A549 (cell line): ENCODE data around the gene CMKLR1. TPM values are rescaled to one million over a fixed set of nuclear protein-coding genes. Genes with fewer than 3 reads are reported as not detected.

ENCODE experiments used
- ATAC-seq, 2 experiments: fragments of 200-7000 bp in 1 of 2; fragments of >200 bp in 1 of 2; cut with Nextera tagmentation in 1 of 2; cut with Tn5 transposase in 1 of 2; 3 replicates each; pipeline versions ENCODE4 v1.8.0 to v1.9.1; 2018 to 2020; ENCODE audit warnings: mild to moderate bottlenecking in 1 of 2, moderate library complexity in 1 of 2
- CTCF ChIA-PET: fragments of 300-600 bp; sonication (Branson Sonifier 250); formaldehyde crosslinking; extraction: SDS; loops from one replicate; lab custom pipeline; 2021; ENCODE audit warnings: antibody characterized with exemption, inconsistent platforms; lab: Yijun Ruan, JAX
- POLR2A ChIA-PET: fragments of 350-600 bp; formaldehyde crosslinking; extraction: SDS; loops from one replicate; lab custom pipeline; 2021; ENCODE audit warnings: antibody characterized with exemption, inconsistent platforms; lab: Yijun Ruan, JAX
- DNase-seq, 2 experiments: peaks; one replicate each; pipeline versions ENCODE4 v3.0.0 to v3.0.0-alpha.2; 2011 to 2016; ENCODE audit warnings: low read depth in 1 of 2, low spot score in 1 of 2
- FAIRE-seq: peaks from 2 replicates; lab custom pipeline; 2011; peaks lifted over from hg19 to GRCh38; lab: Jason Lieb, UNC
- H3K27ac ChIP-seq, 2 experiments: fragments of >200 bp; sonication (Bioruptor Twin); formaldehyde crosslinking; 3 replicates each; pipeline ENCODE4 v1.5.1; 2016 to 2017
- H3K4me1 ChIP-seq: fragments of >200 bp; sonication (Bioruptor Twin); formaldehyde crosslinking; 3 replicates; pipeline ENCODE4 v1.6.1; 2016
- H3K4me2 ChIP-seq: fragments of >200 bp; sonication (Bioruptor Twin); formaldehyde crosslinking; 3 replicates; pipeline ENCODE4 v1.6.1; 2016
- H3K4me3 ChIP-seq: fragments of >200 bp; sonication (Bioruptor Twin); formaldehyde crosslinking; 3 replicates; pipeline ENCODE4 v1.5.1; 2016
- H3K9me3 ChIP-seq: fragments of >200 bp; sonication (Bioruptor Twin); formaldehyde crosslinking; 3 replicates; pipeline ENCODE4 v1.6.1; 2016
- CBX2 ChIP-seq: fragments of 200-600 bp; sonication (generic); IDR thresholded peaks from 2 replicates; pipeline ENCODE4 v1.6.1; 2016; ENCODE audit warnings: low read depth, mild to moderate bottlenecking, borderline replicate concordance
- CTCF ChIP-seq: fragments of >200 bp; sonication (Bioruptor Twin); formaldehyde crosslinking; IDR thresholded peaks from 3 replicates; pipeline ENCODE4 v1.5.1; 2016
- EP300 ChIP-seq, 2 experiments: fragments of >200 bp; sonication (Bioruptor Twin); formaldehyde crosslinking; IDR thresholded peaks; 2 replicates in 1 of 2; 3 replicates in 1 of 2; pipeline ENCODE4 v1.6.1; 2016 to 2017
- FOSB ChIP-seq: fragments of 250-450 bp; sonication (Bioruptor Pico); IDR thresholded peaks from 2 replicates; pipeline ENCODE4 v1.5.0; 2020; ENCODE audit warnings: mild to moderate bottlenecking, moderate library complexity
- GATA3 ChIP-seq: IDR thresholded peaks from 2 replicates; pipeline ENCODE4 v1.6.1; 2012; ENCODE audit warnings: borderline replicate concordance
- HDAC2 ChIP-seq: fragments of 200-600 bp; sonication (generic); IDR thresholded peaks from 2 replicates; pipeline ENCODE4 v1.6.1; 2016
- KDM1A ChIP-seq: fragments of 200-600 bp; sonication (generic); IDR thresholded peaks from 2 replicates; pipeline ENCODE4 v1.6.1; 2016; ENCODE audit warnings: low read depth, mild to moderate bottlenecking
- KDM5A ChIP-seq: fragments of 200-600 bp; sonication (generic); IDR thresholded peaks from 2 replicates; pipeline ENCODE4 v1.6.1; 2016; ENCODE audit warnings: antibody characterized with exemption, mild to moderate bottlenecking
- MAFK ChIP-seq: fragments of 450-650 bp; IDR thresholded peaks from 2 replicates; pipeline ENCODE4 v1.6.1; 2014; ENCODE audit not compliant: partially characterized antibody
- MAZ ChIP-seq: fragments of 150-350 bp; IDR thresholded peaks from 2 replicates; pipeline ENCODE4 v1.6.1; 2014; ENCODE audit warnings: antibody characterized with exemption, low read depth, low read length, borderline replicate concordance
- NR3C1 ChIP-seq: fragments of >200 bp; sonication (Bioruptor Twin); formaldehyde crosslinking; IDR thresholded peaks from 3 replicates; pipeline ENCODE4 v1.6.1; 2017
- REST ChIP-seq: fragments of 200-600 bp; sonication (generic); IDR thresholded peaks from 2 replicates; pipeline ENCODE4 v1.6.1; 2016; ENCODE audit warnings: antibody characterized with exemption, mild to moderate bottlenecking, moderate library complexity
- ZNF302 ChIP-seq: fragments of 250-450 bp; sonication (Bioruptor Pico); IDR thresholded peaks from 2 replicates; pipeline ENCODE4 v1.9.0; 2021; ENCODE audit warnings: inconsistent platforms, mild to moderate bottlenecking, moderate library complexity
- WGBS: methylation state at CpG from one replicate; pipeline ENCODE4 v1.1.6; 2017; ENCODE audit errors: missing lambda C conversion rate; 5-methylcytosine and 5-hydroxymethylcytosine counted together
- polyA plus RNA-seq, 4 experiments: library from polyadenylated mRNA; depleted of rRNA in 3 of 4; stranded (reverse); fragments of >200 nt; fragmentation: RNase III in 1 of 4; extraction: RNeasy Plus Mini Kit Qiagen cat#74134 plus additional on column Dnase treatment in 1 of 4; gene quantifications; 2 replicates in 3 of 4; 3 replicates in 1 of 4; pipeline ENCODE4 v1.2.3, GENCODE V29; 2011 to 2017

Gene CMKLR1
- polyA plus RNA-seq, 2 of the 4 experiments (the other 2 are of a cell fraction) = not detected

GRCh38 chr12:108386709-108387360 lies 47.7 kb upstream of the CMKLR1 start:
- WGBS = 11% methylated on average over 8 of the region's 8 CpGs
- DNase-seq = no peak
- ATAC-seq = no peak
- POLR2A ChIA-PET = no interaction called here
- CTCF ChIA-PET = no interaction called here
- no peak for FAIRE-seq
- no peaks in the 10 kb centered on the region for H3K4me1 ChIP-seq
- H3K4me2 ChIP-seq = no peak overlapping the region
- H3K27ac ChIP-seq = no peak overlapping the region
- H3K4me3 ChIP-seq = no peak overlapping the region
- TF ChIP-seq CTCF (no peak), HDAC2 (no peak), KDM5A (no peak), GATA3 (no peak), REST (no peak), NR3C1 (no peak), EP300 (IDR thresholded peaks at IDR 0.05) (no peak), KDM1A (no peak), MAZ (no peak), CBX2 (no peak), FOSB (no peak), MAFK (no peak)
- H3K9me3 ChIP-seq = no peaks in the 10 kb centered on the region

- 0% methylated on average over 1 of the region's 1 CpG for WGBS
- FAIRE-seq (no peak), ATAC-seq (no peak), DNase-seq (no peak)
- CTCF ChIA-PET = interaction anchor here (1.3 kb wide), 1 partner anchor 11 kb away, joined by 3 read pairs; no protein-coding TSS in a partner anchor
- H3K4me1 ChIP-seq = no peaks in the 10 kb centered on the region
- H3K4me2 ChIP-seq = no peak overlapping the region
- no peaks in the 10 kb centered on the region for H3K9me3 ChIP-seq
- TF ChIP-seq ZNF302 (CRISPR knock-in tag) (no peak), REST (peak; percentile 48; the same call in 1 of the 2 replicates)
- POLR2A ChIA-PET = no interaction called here
- no peak overlapping the region for H3K27ac ChIP-seq
- no peak overlapping the region for H3K4me3 ChIP-seq
Measured at GRCh38 chr12:108382437-108382801, 43.3 kb upstream of the CMKLR1 start.
